Mesenchymal stem cell (in vitro differentiated cells and primary cell): ENCODE data around the gene EBP.
"Not testable (repeated sequence)": the region's sequence is repeated elsewhere in the genome, so short reads cannot be mapped to it uniquely, and the experiment has no call there.

Experiments
- DNase-seq: peaks from one replicate; pipeline ENCODE4 v3.0.0-alpha.2; 2013
- H2AFZ ChIP-seq: one replicate; pipeline ENCODE4 v1.6.1; 2013; ENCODE audit warnings: low read depth, mild to moderate bottlenecking, control low read depth, inconsistent platforms, low read length, moderate library complexity
- H2AK5ac ChIP-seq: 2 replicates; pipeline ENCODE4 v1.6.1; 2013; ENCODE audit warnings: low read length, moderate library complexity, mild to moderate bottlenecking, inconsistent platforms; ENCODE audit not compliant: severe bottlenecking
- H2BK120ac ChIP-seq: one replicate; pipeline ENCODE4 v1.6.1; 2013; ENCODE audit warnings: low read depth, mild to moderate bottlenecking, inconsistent platforms, low read length, moderate library complexity
- H2BK12ac ChIP-seq, 2 experiments: one replicate each; pipeline ENCODE4 v1.6.1; 2013; ENCODE audit warnings: inconsistent platforms in 2 of 2, low read length in 2 of 2, mild to moderate bottlenecking in 2 of 2, moderate library complexity in 2 of 2, control low read depth in 1 of 2
- H2BK15ac ChIP-seq: one replicate; pipeline ENCODE4 v1.6.1; 2013; ENCODE audit warnings: mild to moderate bottlenecking, low read depth, inconsistent platforms; ENCODE audit not compliant: poor library complexity, severe bottlenecking
- H2BK5ac ChIP-seq: 2 replicates; pipeline ENCODE4 v1.6.1; 2013; ENCODE audit warnings: low read depth, mild to moderate bottlenecking, low read length, control low read depth, inconsistent platforms; ENCODE audit not compliant: poor library complexity, severe bottlenecking
- H3K14ac ChIP-seq, 2 experiments: one replicate each; pipeline ENCODE4 v1.6.1; 2013; ENCODE audit warnings: inconsistent platforms in 2 of 2, low read length in 2 of 2, control low read depth in 1 of 2, mild to moderate bottlenecking in 1 of 2, moderate library complexity in 1 of 2
- H3K18ac ChIP-seq, 2 experiments: one replicate each; pipeline ENCODE4 v1.6.1; 2013; ENCODE audit warnings: inconsistent platforms in 2 of 2, low read length in 2 of 2, control low read depth in 1 of 2, low read depth in 1 of 2, mild to moderate bottlenecking in 1 of 2
- H3K23ac ChIP-seq, 2 experiments: one replicate each; pipeline ENCODE4 v1.6.1; 2013; ENCODE audit warnings: inconsistent platforms in 2 of 2, low read length in 2 of 2, mild to moderate bottlenecking in 2 of 2, moderate library complexity in 2 of 2, control low read depth in 1 of 2
- H3K27ac ChIP-seq: 2 replicates; pipeline ENCODE4 v1.5.1; 2013; ENCODE audit warnings: mild to moderate bottlenecking, moderate library complexity, low read length, control low read depth, inconsistent platforms; ENCODE audit not compliant: poor library complexity, severe bottlenecking
- H3K27me3 ChIP-seq, 2 experiments: 2 replicates each; pipeline versions ENCODE4 v1.6.1 to v1.7.0; 2013; ENCODE audit warnings: low read length in 2 of 2, mild to moderate bottlenecking in 2 of 2, moderate library complexity in 2 of 2, control low read depth in 1 of 2, inconsistent platforms in 1 of 2; ENCODE audit not compliant: control insufficient read depth in 1 of 2, insufficient read depth in 1 of 2
- H3K36me3 ChIP-seq, 2 experiments: 2 replicates each; pipeline versions ENCODE4 v1.6.1 to v1.7.0; 2013; ENCODE audit warnings: low read length in 2 of 2, control low read depth in 1 of 2, inconsistent platforms in 1 of 2, low read depth in 1 of 2, mild to moderate bottlenecking in 1 of 2; ENCODE audit not compliant: insufficient read depth in 2 of 2, control insufficient read depth in 1 of 2
- H3K4ac ChIP-seq, 2 experiments: one replicate each; pipeline ENCODE4 v1.6.1; 2013; ENCODE audit warnings: inconsistent platforms in 2 of 2, low read length in 2 of 2, mild to moderate bottlenecking in 2 of 2, moderate library complexity in 2 of 2, control low read depth in 1 of 2, low read depth in 1 of 2
- H3K4me1 ChIP-seq: 2 replicates; pipeline ENCODE4 v1.6.1; 2013; ENCODE audit warnings: low read depth, low read length, control low read depth; ENCODE audit not compliant: control insufficient read depth, insufficient read depth
- H3K4me2 ChIP-seq: 2 replicates; pipeline ENCODE4 v1.6.1; 2013; ENCODE audit warnings: low read length, mild to moderate bottlenecking, inconsistent platforms; ENCODE audit not compliant: poor library complexity, severe bottlenecking
- H3K4me3 ChIP-seq, 2 experiments: 2 replicates each; pipeline versions ENCODE4 v1.5.1 to v1.7.0; 2013; ENCODE audit warnings: low read length in 2 of 2, mild to moderate bottlenecking in 2 of 2, control low read depth in 1 of 2, low read depth in 1 of 2; ENCODE audit not compliant: insufficient read depth in 1 of 2
- H3K79me1 ChIP-seq: replicated peaks from 2 replicates; pipeline ENCODE4 v1.6.1; 2013; ENCODE audit warnings: mild to moderate bottlenecking, control low read depth, low read length, inconsistent platforms; ENCODE audit not compliant: poor library complexity, severe bottlenecking
- H3K9ac ChIP-seq: 2 replicates; pipeline ENCODE4 v1.7.0; 2013; ENCODE audit warnings: mild to moderate bottlenecking, low read length, moderate library complexity
- H3K9me3 ChIP-seq: 2 replicates; pipeline ENCODE4 v1.7.0; 2013; ENCODE audit warnings: mild to moderate bottlenecking, low read length; ENCODE audit not compliant: control insufficient read depth
- H4K8ac ChIP-seq: one replicate; pipeline ENCODE4 v1.6.1; 2013; ENCODE audit warnings: inconsistent platforms, mild to moderate bottlenecking, low read length, moderate library complexity
- H4K91ac ChIP-seq: one replicate; pipeline ENCODE4 v1.6.1; 2013; ENCODE audit warnings: mild to moderate bottlenecking, low read length, inconsistent platforms
- WGBS: methylation state at CpG from one replicate; pipeline ENCODE4 v1.1.7; 2013; ENCODE audit warnings: mixed read lengths; 5-methylcytosine and 5-hydroxymethylcytosine counted together

The EBP gene

DNA sequence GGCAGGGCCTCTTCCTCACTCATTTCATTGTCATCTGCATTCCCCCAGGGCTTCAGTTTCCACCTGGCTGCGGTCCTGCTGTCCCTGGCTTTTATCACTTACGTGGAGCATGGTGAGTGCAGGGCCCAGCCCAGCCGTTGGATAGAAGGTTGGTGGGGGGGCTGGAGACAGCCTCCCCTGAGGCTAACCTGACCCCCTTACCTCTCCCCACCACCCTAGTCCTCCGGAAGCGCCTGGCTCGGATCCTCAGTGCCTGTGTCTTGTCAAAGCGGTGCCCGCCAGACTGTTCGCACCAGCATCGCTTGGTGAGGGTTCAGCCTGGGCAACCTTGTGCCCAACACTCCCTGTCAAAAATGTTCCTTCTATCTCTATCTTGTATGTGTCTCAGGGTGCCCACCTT lies 5.8 kb upstream of the EBP start:
- Histone ChIP-seq H2BK12ac (no peak overlapping the region), H4K91ac (no peak overlapping the region), H3K4me2 (no peak overlapping the region), H3K27me3 (no peaks in the 10 kb centered on the region), H2BK5ac (no peak overlapping the region), H3K79me1 (peaks cover 4% of the 10 kb centered on the region), H4K8ac (no peak overlapping the region), H3K23ac (no peak overlapping the region), H2BK15ac (no peak overlapping the region), H2AK5ac (no peak overlapping the region), H3K18ac (no peak overlapping the region), H3K36me3 (peaks cover 22 to 40% of the 10 kb centered on the region in 2 experiments), H3K4me1 (peaks cover 3% of the 10 kb centered on the region), H3K9me3 (no peaks in the 10 kb centered on the region), H3K9ac (no peak overlapping the region), H2AFZ (no peak overlapping the region), H2BK120ac (no peak overlapping the region), H3K14ac (no peak overlapping the region), H3K4me3 (no peak overlapping the region), H3K27ac (no peak overlapping the region), H3K4ac (no peak overlapping the region)
- 99% methylated on average over 7 of the region's 10 CpGs for WGBS
- DNase-seq, result no peak

DNA sequence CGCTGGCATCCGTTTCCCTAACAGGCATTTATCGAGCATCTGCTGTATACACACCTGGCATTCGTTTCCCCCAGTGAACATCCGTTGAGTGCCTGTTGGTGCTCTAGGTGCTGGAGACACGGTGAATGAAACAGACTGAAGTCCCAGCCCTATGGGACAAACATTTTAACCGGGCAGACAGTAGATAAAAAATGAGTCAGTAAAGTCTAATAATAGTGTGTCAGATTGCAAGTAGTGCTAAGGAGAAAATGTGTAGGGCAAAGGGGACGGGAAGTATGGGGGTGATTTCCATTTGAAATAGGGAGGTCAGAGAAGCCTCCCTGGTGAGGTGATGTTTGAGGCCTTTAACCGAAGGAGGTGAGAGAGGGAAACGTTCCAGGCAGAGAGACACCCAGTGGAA lies 5.3 kb upstream of the EBP start:
- Histone ChIP-seq H3K36me3 (peaks cover 22 to 38% of the 10 kb centered on the region in 2 experiments), H3K14ac (no peak overlapping the region), H3K23ac (no peak overlapping the region), H3K18ac (no peak overlapping the region), H2BK120ac (no peak overlapping the region), H3K9me3 (no peaks in the 10 kb centered on the region), H2AFZ (no peak overlapping the region), H3K4me1 (peaks cover 3% of the 10 kb centered on the region), H3K4me2 (no peak overlapping the region), H2AK5ac (no peak overlapping the region), H3K9ac (no peak overlapping the region), H2BK12ac (no peak overlapping the region), H2BK15ac (no peak overlapping the region), H3K27me3 (no peaks in the 10 kb centered on the region), H4K91ac (no peak overlapping the region), H4K8ac (no peak overlapping the region), H3K27ac (no peak overlapping the region), H3K4me3 (no peak overlapping the region), H2BK5ac (no peak overlapping the region), H3K79me1 (peaks cover 4% of the 10 kb centered on the region), H3K4ac (no peak overlapping the region)
- 91% methylated on average over 10 of the region's 10 CpGs for WGBS
- no peak for DNase-seq

DNA sequence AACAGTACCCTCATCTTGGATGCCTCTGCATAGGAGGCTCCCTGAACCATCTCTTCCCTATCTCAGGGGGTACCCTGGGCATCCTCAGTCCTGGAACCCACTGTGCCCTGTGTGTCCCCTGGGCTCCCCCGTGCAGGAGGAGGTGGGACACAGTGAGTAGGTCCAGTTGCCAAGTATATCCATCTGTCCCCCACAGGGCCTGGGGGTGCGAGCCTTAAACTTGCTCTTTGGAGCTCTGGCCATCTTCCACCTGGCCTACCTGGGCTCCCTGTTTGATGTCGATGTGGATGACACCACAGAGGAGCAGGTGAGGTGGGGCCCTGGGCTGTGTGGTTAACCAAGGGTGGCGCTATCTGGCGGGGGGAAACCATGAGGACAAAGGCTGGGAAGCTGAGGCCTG lies 4.6 kb upstream of the EBP start:
- Histone ChIP-seq H4K91ac (no peak overlapping the region), H3K9me3 (no peaks in the 10 kb centered on the region), H2AFZ (no peak overlapping the region), H3K4me1 (peaks cover 3% of the 10 kb centered on the region), H2BK12ac (no peak overlapping the region), H3K18ac (no peak overlapping the region), H3K4me3 (no peak overlapping the region), H2AK5ac (no peak overlapping the region), H2BK120ac (no peak overlapping the region), H3K4me2 (no peak overlapping the region), H3K79me1 (peaks cover 4% of the 10 kb centered on the region), H3K14ac (no peak overlapping the region), H3K23ac (no peak overlapping the region), H3K27ac (no peak overlapping the region), H3K4ac (no peak overlapping the region), H4K8ac (no peak overlapping the region), H3K36me3 (peaks cover 22 to 36% of the 10 kb centered on the region in 2 experiments), H2BK5ac (no peak overlapping the region), H3K27me3 (no peaks in the 10 kb centered on the region), H3K9ac (no peak overlapping the region), H2BK15ac (no peak overlapping the region)
- WGBS, result 83% methylated on average over 5 of the region's 5 CpGs
- DNase-seq, result no peak

DNA sequence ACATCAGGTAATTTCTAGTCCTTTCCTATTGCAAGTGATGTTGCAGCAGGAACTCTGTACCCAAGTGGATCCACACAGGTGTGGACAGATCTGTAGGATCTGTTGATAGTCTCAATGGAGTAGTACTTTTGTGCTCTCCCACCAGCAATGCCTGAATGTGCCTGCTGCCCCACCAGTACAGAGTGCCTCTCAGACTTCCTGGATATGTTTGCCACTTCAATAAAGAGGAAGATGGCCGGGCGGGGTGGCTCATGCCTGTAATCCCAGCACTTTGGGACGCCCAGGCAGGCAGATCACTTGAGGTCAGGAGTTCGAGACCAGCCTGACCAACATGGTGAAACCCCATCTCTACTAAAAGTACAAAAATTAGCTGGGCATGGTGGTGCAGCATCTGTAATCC lies 2.1 kb upstream of the EBP start:
- H3K9me3 ChIP-seq, H2BK12ac ChIP-seq, H2AFZ ChIP-seq, H3K23ac ChIP-seq, DNase-seq, H4K8ac ChIP-seq, H3K79me1 ChIP-seq, H3K4me3 ChIP-seq, H4K91ac ChIP-seq, H3K4me2 ChIP-seq, H3K27ac ChIP-seq, H3K4ac ChIP-seq, H2BK120ac ChIP-seq, H3K18ac ChIP-seq, H2BK5ac ChIP-seq, H2BK15ac ChIP-seq, H3K27me3 ChIP-seq, H3K9ac ChIP-seq, H3K4me1 ChIP-seq, H2AK5ac ChIP-seq, H3K14ac ChIP-seq: not testable (repeated sequence)
- 90% methylated on average over 3 of the region's 4 CpGs for WGBS
- peaks cover 17 to 25% of the 10 kb centered on the region in 2 experiments for H3K36me3 ChIP-seq
